NCI-H524 (cell line): ENCODE measurements around the gene TNFSF11.

ENCODE experiments used
- DNase-seq, 2 experiments: peaks; one replicate each; lab custom pipeline; 2025; lab: John Stamatoyannopoulos, UW

Gene TNFSF11

GRCh38 chr13:42561752-42562467 lies 12.0 kb upstream of the TNFSF11 start:
- DNase-seq: no peak

DNA sequence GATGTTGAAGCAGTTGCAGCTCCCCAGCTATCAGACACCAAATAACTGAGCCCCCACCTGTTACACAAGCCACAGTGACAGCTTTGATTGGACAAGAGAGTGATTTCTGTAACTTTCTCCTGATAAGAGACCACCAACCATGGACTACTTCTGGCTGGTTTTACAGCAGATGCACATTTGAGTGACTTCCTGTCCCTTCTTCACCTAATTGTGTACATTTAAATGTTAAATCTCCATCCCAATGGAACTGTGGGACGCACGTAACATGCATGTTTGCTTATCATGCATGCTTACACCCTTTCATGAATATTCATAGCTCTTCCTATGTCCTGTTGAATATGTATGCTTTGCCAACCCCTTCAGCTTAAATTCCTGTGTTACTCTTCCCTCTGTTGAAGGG lies 6.0 kb upstream of the TNFSF11 start:
- no peak for DNase-seq

DNA sequence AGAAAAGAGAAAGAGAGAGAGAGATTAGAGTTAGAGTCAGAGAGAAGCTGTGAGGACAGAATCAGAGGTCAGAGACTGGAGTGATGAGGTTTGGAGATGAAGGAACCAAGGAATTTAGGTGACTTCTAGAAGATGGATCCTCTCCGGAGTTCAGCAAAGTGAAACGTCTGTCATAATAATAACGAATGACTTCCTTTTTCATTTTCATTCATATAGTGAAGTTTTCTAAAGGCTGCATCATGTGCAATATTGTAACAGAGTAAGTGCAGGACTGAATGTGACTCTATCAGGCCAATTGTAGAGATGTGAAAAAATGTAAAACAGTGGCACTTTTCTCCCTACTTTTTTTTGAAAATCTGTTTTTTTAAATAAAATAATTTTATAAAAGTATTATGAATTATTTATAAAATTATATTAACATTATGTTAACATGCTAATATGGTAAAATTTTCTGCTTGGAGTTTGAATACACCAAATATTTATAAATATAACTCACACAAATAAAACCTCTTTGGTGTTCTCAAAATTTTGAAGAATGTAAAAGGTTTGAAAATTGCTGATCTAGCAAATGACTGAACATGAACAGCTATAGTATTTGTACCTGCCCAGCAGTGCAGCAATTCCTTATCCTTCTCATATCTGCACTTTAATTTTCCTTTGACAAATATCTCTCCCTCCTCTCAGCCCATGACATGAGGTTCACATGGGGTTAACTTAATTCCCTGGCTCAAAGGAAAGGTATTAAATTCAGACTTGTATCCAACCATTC lies 4.2 kb upstream of the TNFSF11 start:
- DNase-seq: no peak

DNA sequence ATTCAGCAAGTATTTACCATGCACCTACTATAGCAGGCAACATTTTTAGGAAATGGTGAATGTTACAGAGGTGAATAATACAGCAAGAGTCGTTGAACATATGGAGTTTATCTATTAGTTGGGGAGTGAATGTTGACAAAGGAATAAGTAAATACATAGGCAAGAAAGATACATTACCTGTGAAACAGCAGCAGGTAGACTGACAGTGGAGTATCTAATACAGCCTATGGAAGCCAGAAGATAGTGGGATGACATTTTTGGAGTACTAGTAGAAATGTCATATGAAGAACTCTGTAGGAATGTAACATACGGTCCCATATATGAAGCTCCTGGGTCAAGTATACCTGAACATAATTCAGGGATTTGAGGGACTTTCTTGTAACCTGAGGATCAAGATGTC lies 2.1 kb upstream of the TNFSF11 start:
- no peak for DNase-seq

DNA sequence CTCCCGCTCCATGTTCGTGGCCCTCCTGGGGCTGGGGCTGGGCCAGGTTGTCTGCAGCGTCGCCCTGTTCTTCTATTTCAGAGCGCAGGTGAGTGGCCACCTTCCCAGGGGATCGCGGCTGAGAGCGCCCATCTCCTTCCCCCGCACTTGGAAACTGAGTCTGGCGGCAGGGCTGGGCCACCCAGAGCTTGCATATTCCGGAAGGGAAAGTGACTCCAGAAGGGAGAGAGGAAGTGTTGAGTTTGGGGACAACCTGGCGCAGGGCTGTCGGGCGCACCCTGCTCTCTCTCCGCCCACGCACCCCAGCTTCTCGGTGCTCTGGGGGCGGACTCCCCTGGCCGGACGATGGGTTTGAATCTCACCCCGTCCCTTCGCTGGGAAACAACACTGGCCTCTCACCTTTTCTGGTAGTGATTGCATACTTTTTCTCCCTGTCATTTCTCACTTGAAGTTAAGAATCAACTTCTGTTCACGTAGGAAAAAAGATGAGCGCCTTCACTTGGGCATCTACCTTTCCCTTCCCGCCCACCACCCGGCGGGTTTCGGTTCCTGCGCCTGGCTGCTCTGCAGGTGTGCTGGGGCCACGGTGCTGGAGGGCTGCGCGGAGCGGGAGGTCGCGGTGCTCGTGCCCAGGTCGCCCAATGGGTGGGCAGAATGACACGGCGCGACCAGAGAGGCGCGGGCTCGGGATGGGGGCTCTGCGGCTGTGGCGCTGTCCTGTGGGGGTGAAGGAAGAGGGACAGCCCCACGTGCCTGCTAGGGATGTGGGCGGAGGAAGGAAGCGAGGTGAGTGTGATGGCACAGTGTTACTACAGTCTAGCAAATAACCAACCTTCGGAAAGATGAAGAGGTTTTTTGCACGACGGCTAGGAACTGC lies 721 bp downstream of the TNFSF11 start:
- DNase-seq: no peak

DNA sequence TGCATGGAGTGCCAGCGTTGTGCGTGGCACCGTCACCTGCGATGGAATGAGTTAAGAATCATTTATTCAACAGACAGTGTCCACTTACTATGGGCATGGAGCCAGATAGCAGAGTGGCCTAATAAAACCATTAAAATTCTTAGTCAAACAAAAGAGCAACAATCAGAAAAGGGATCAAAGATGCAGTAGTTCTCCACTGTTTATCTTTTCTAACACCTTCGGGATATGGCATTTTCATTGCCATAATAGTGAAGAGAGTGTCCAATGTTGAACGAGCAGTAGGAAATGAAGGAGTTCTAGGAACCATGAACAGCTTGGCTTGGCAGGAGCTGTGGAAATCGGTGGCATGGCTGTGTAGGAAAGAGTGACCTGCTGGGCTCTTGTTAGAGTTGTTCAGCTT lies 2.0 kb downstream of the TNFSF11 start:
- no peak for DNase-seq

- DNase-seq: no peak
Measured at GRCh38 chr13:42577538-42577937, 3.6 kb downstream of the TNFSF11 start.

- DNase-seq: no peak
Measured at GRCh38 chr13:42580644-42581043, 6.7 kb downstream of the TNFSF11 start.

DNA sequence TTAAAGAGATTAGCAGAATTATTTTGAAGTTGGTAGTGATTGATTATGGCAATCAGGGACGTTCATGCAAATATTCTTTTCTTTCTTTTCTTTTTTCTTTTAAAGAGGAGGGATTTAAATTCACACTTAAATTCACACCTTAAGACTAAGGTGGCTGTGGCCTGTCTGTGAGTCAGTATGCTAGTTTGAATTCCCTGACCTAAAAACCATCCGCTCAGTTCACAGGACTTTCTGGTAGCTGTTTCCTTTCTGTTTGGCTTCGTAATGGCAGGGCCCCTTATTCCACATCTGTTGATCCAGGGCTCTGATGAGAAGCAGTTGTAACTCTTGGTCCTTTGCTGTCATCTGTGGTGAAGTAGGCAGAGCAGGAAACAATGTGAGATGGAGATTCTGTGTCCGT lies 7.5 kb downstream of the TNFSF11 start:
- no peak for DNase-seq

DNA sequence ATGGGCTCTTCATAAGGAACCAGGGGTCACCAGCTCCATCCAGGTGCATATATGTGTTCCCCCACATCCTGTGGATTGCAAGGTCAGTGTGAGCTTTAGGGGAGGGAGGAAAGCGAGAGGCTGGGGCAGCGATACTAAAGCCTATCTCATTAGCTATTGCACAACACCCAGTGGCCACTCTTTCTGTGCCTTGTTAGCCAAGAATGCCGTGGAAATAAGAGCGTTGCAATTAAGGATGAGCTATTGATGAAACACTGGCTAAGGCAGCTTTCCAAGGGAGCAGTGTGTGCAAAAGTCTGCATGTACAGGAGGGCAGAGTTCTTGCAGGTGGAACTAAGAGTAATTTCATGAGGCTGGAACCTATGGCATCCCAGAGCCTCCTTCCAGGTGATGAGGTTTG lies 17.6 kb downstream of the TNFSF11 start:
- DNase-seq: no peak

DNA sequence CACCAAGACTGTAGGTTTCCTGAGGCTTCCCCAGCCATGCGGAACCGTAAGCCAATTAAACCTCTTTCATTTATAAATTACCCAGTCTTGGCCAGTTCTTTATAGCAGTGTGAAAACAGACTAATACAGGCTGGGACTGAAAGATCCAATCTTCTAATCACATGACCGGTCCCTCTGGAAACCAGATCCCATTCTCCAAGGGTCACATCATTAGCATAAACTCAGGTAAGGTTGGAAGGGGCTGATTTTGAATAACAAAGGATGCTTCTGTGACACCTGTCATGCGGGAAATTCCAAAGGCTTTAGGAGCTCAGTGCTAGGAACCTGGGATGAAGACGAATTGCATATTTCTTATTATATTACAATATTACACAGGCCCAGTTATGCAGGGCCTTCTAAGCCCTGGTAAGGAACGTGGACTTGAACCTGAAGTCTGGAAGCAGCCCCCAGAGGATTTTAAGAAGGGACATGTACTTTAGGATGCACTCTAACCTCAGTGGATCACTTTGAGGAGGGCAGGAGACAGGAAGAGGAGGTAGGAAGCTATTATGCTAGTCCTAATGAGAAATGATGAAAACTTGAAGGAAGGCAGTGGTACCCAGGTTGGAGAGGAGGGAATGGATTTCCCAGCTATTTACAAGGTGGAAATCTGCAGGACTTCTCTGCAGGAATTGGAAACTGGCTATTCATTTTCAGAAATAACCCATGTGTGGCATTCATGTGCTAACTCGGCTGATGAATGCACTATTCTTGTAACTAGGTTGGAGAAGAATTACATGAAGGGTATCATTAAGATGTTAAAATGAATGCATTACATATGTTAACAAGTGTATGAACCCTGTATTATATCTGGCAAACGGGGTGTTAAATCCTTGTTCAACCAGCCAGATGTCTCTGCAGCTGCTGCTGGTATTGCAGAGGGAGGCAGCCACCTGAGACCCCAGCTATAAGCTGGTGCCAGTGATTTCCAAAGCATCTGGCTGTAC lies 19.3 kb downstream of the TNFSF11 start:
- peak; percentile 40 to 81 for DNase-seq

DNA sequence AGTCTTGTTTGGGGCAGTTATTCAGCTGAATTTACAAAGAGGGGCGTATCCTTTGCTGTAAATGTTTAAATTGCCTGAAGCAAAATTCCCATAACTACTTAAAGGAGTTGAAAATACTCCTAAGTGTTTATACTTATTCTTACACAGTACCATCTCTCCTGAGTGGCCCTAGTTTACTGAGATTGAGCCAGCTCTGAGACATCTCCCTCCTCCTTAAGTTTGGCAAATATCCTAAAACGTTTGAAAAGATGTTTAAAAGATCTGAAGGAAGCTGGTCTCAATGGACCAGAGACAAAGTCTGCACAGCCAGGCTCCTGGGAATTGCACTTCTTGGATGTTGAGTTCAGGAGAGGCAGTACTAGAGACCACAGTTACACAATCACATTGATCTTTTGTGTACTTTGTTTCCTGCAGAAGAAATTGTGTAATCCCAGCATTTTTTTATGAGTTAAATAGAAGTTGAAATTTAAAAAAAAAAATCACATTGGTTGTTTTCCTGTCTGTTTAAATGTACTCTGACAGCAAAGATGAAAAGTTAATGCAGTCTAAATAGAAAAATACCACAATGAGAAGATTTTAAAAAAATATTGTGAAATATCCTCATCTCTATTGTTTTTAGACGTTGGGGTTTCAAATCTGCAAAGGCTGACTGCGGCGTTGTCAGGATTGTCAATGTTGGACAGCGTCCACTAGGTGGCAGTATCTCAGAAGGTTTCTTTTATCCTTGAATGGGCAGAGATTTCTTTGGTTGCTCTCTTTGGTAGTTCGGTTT lies 20.7 kb downstream of the TNFSF11 start:
- DNase-seq: peak; percentile 58 to 65

DNA sequence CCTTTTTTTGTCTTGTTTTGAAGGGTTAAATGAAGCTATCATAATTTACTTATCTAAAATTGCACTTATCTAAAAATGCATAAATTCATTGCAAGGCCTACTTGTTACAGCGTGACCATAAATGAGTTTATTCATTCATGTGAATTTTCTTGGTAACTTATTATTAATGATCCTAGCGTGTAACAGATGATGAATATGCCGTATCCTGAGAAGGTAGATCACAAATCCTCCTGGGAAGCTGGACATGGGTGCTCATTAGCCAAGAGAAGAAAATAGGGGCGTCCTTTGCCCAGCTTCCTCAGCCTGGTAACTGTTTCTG lies 21.3 kb downstream of the TNFSF11 start:
- DNase-seq: no peak

- DNase-seq: no peak
Measured at GRCh38 chr13:42597505-42597904, 23.6 kb downstream of the TNFSF11 start.

DNA sequence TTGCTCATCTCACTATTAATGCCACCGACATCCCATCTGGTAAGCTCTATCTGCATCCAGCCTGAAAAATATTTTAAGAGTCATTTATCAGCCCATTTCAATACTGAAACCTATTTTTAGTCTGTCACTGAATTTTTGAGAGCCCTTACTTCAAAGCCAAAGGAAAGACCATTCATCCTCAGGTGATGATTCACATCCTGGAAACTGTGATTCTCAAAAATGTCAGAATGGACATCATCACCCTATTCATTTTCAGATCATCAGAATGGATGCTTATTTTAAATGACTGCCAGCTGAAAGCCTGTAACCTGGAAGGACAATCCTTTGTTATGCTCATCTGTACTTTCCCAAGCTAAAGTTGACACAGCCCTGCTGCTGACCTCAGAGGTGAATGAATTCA lies 27.0 kb downstream of the TNFSF11 start:
- DNase-seq: no peak

DNA sequence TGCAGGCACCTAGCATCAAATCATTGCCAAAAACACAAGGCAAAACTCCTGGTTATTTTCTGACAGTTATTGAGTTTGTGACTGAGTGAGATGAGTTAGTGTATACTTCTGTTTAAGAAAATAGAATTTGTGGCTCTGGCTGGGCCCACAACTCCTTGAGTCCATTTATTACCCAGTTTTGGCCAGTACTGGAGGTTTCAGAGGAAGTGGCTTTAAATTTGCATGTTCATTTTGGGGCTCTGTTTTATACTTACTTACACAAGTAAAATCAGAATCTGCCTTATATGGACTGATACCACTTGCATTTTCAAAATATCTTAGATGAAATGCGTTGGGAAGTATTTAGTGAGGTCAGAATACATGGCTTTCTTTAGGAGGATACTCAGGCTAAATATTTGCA lies 29.0 kb downstream of the TNFSF11 start:
- no peak for DNase-seq

DNA sequence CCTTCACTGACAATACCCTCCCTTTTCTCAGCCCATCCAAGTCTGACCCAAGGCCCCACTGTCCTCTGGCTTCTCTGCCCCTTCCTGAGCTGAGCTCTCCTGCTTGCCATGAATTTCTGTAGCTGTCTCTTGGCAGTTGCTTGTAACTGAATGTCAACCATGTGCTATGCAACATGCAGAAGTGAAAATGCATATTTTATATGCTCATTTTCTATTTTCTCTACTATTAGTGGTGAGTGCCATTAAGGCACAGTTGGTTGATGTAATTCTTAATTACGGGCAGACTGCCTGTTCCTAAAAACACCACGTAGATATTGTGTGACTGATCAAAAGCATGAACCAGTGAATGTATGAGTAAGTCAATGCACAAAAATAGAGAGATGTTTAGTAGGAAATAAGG lies 29.6 kb downstream of the TNFSF11 start:
- no peak for DNase-seq

- DNase-seq: no peak
Measured at GRCh38 chr13:42607546-42607945, 33.6 kb downstream of the TNFSF11 start.

- no peak for DNase-seq
Measured at GRCh38 chr13:42610649-42611048, 36.7 kb downstream of the TNFSF11 start.

GRCh38 chr13:42611086-42611779 lies 37.3 kb downstream of the TNFSF11 start:
- no peak for DNase-seq
